GM04504 (cell line): Measurements from ENCODE around the gene PIK3IP1.
A peak's percentile ranks its signal among the peaks of the same experiment; 100 is the strongest.

ENCODE experiments used
- DNase-seq: peaks from one replicate; pipeline ENCODE4 v3.0.0-alpha.2; 2012; ENCODE audit warnings: low read depth

Gene PIK3IP1

GRCh38 chr22:31278626-31279326, 13.5 kb downstream of the PIK3IP1 start:
- DNase-seq = no peak

- DNase-seq = no peak
Measured at GRCh38 chr22:31278151-31278621, 14.1 kb downstream of the PIK3IP1 start.

GRCh38 chr22:31277741-31278140, 14.5 kb downstream of the PIK3IP1 start:
- DNase-seq = no peak

- no peak for DNase-seq
Measured at GRCh38 chr22:31276426-31277167, 15.7 kb downstream of the PIK3IP1 start.

GRCh38 chr22:31275576-31275975, 16.7 kb downstream of the PIK3IP1 start:
- DNase-seq = no peak

- DNase-seq = no peak
Measured at GRCh38 chr22:31275018-31275417, 17.3 kb downstream of the PIK3IP1 start.

GRCh38 chr22:31274017-31274416, 18.3 kb downstream of the PIK3IP1 start:
- no peak for DNase-seq

- DNase-seq = peak; percentile 38
Measured at GRCh38 chr22:31272522-31273446, 19.5 kb downstream of the PIK3IP1 start.

- no peak for DNase-seq
Measured at GRCh38 chr22:31271485-31271884, 20.8 kb downstream of the PIK3IP1 start.

- no peak for DNase-seq
Measured at GRCh38 chr22:31271026-31271425, 21.3 kb downstream of the PIK3IP1 start.

GRCh38 chr22:31269892-31270579, 22.3 kb downstream of the PIK3IP1 start:
- DNase-seq = no peak

- DNase-seq = no peak
Measured at GRCh38 chr22:31268281-31268680, 24.0 kb downstream of the PIK3IP1 start.

- DNase-seq = no peak
Measured at GRCh38 chr22:31263896-31264640, 28.2 kb downstream of the PIK3IP1 start.

- DNase-seq = no peak
Measured at GRCh38 chr22:31262312-31263133, 29.8 kb downstream of the PIK3IP1 start.

GRCh38 chr22:31260474-31260856, 31.8 kb downstream of the PIK3IP1 start:
- DNase-seq = no peak

- DNase-seq = no peak
Measured at GRCh38 chr22:31259798-31260473, 32.4 kb downstream of the PIK3IP1 start.

GRCh38 chr22:31253949-31254348, 38.3 kb downstream of the PIK3IP1 start:
- DNase-seq = no peak

- DNase-seq = no peak
Measured at GRCh38 chr22:31250740-31251600, 41.3 kb downstream of the PIK3IP1 start.
